Peyer's patch (tissue), 4 donors: ENCODE data around the gene SORL1.

Source experiments
- CTCF ChIP-seq, 6 experiments: fragments of 450-650 bp in 4 of 6; fragments of 200-600 bp in 2 of 6; sonication (generic) in 1 of 6; IDR thresholded peaks; one replicate each; pipeline ENCODE4 v1.5.1; 2017 to 2019; ENCODE audit warnings: antibody characterized with exemption in 6 of 6, mild to moderate bottlenecking in 3 of 6, moderate library complexity in 1 of 6
- POLR2A ChIP-seq, 2 donors: fragments of 450-650 bp; IDR thresholded peaks; one replicate each; pipeline ENCODE4 v1.5.1; 2017; ENCODE audit warnings: antibody characterized with exemption in 2 of 2, mild to moderate bottlenecking in 2 of 2, moderate library complexity in 2 of 2

GRCh38 chr11:121460941-121461514, 8.9 kb downstream of the SORL1 start:
- no peak for TF ChIP-seq CTCF (IDR thresholded peaks at IDR 0.05)
- TF ChIP-seq POLR2A (IDR thresholded peaks at IDR 0.05), result peak in 1 of 2 donors; percentile 20
